HEK293 (cell line): ENCODE data around the gene CETP.

Source experiments
- ZFHX2 ChIP-seq: fragments of 450-650 bp; formaldehyde crosslinking; conservative IDR thresholded peaks from 2 replicates; pipeline ENCODE4 v1.5.1; 2016; ENCODE audit warnings: missing biosample characterization, missing genetic modification characterization
- ZNF707 ChIP-seq: fragments of 450-650 bp; formaldehyde crosslinking; IDR thresholded peaks from 2 replicates; pipeline ENCODE4 v1.5.1; 2016; ENCODE audit warnings: missing biosample characterization, missing genetic modification characterization
- TF ChIP-seq, protein P1 (sequence below): fragments of 450-650 bp; formaldehyde crosslinking; IDR thresholded peaks from 2 replicates; pipeline ENCODE4 v1.5.1; 2016; ENCODE audit warnings: missing biosample characterization, missing genetic modification characterization
- TF ChIP-seq, protein P2 (sequence below): fragments of 450-650 bp; formaldehyde crosslinking; IDR thresholded peaks from 2 replicates; pipeline ENCODE4 v1.5.1; 2016; ENCODE audit warnings: missing biosample characterization, missing genetic modification characterization

DNA sequence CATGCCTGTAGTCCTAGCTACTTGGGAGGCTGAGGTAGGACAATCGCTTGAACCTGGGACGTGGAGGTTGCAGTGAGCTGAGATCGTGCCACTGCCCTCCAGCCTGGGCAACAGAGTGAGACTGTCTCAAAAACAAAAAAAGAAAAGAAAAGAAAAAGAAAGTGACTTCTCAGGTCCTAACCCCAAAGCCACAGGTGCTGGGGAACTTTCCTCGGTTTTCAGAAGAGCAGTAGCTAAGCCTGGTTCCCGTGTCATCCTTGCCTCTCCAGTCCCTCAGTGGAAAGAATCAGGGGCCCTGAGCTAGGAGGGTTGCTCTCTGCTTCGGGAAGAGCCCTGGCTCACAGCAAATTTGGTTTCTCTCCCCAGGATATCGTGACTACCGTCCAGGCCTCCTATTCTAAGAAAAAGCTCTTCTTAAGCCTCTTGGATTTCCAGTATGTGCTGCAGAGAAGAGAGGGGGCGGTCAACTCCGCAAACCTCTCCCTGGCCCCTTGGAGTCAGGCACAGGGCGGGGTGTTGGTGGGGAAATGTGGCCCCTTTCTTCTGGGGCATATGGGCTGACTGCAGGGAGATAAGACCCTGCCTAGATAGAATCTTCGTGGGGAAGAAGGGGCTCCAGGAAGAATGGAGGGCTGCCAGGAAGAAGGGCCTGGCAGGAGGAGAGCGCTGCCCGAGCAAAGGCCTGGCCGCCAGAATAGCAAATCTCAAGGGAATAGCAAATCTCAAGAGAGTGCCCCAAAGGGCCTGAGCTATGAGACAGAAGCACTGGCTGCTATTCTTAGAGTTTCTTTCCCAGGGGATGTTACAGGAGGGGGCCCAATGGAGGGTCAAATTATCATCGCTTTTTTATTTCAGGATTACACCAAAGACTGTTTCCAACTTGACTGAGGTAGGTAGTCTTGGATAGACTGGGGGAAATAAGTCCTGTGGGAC is 19.3 kb downstream of the CETP start:
- no peak for TF ChIP-seq ZFHX2
- TF ChIP-seq, protein P1, sequence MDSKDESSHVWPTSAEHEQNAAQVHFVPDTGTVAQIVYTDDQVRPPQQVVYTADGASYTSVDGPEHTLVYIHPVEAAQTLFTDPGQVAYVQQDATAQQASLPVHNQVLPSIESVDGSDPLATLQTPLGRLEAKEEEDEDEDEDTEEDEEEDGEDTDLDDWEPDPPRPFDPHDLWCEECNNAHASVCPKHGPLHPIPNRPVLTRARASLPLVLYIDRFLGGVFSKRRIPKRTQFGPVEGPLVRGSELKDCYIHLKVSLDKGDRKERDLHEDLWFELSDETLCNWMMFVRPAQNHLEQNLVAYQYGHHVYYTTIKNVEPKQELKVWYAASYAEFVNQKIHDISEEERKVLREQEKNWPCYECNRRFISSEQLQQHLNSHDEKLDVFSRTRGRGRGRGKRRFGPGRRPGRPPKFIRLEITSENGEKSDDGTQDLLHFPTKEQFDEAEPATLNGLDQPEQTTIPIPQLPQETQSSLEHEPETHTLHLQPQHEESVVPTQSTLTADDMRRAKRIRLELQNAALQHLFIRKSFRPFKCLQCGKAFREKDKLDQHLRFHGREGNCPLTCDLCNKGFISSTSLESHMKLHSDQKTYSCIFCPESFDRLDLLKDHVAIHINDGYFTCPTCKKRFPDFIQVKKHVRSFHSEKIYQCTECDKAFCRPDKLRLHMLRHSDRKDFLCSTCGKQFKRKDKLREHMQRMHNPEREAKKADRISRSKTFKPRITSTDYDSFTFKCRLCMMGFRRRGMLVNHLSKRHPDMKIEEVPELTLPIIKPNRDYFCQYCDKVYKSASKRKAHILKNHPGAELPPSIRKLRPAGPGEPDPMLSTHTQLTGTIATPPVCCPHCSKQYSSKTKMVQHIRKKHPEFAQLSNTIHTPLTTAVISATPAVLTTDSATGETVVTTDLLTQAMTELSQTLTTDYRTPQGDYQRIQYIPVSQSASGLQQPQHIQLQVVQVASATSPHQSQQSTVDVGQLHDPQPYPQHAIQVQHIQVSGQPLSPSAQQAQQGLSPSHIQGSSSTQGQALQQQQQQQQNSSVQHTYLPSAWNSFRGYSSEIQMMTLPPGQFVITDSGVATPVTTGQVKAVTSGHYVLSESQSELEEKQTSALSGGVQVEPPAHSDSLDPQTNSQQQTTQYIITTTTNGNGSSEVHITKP (tag by site-specific recombination) = no peak
- TF ChIP-seq, protein P2, sequence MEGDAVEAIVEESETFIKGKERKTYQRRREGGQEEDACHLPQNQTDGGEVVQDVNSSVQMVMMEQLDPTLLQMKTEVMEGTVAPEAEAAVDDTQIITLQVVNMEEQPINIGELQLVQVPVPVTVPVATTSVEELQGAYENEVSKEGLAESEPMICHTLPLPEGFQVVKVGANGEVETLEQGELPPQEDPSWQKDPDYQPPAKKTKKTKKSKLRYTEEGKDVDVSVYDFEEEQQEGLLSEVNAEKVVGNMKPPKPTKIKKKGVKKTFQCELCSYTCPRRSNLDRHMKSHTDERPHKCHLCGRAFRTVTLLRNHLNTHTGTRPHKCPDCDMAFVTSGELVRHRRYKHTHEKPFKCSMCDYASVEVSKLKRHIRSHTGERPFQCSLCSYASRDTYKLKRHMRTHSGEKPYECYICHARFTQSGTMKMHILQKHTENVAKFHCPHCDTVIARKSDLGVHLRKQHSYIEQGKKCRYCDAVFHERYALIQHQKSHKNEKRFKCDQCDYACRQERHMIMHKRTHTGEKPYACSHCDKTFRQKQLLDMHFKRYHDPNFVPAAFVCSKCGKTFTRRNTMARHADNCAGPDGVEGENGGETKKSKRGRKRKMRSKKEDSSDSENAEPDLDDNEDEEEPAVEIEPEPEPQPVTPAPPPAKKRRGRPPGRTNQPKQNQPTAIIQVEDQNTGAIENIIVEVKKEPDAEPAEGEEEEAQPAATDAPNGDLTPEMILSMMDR (tag by site-specific recombination) = no peak
- no peak for TF ChIP-seq ZNF707
